EH (cell line): ENCODE measurements around the gene CDH23.

Experiments used
- DNase-seq: peaks from one replicate; pipeline ENCODE4 v3.0.0-alpha.2; 2015; ENCODE audit warnings: low read depth

CDH23 gene

DNA sequence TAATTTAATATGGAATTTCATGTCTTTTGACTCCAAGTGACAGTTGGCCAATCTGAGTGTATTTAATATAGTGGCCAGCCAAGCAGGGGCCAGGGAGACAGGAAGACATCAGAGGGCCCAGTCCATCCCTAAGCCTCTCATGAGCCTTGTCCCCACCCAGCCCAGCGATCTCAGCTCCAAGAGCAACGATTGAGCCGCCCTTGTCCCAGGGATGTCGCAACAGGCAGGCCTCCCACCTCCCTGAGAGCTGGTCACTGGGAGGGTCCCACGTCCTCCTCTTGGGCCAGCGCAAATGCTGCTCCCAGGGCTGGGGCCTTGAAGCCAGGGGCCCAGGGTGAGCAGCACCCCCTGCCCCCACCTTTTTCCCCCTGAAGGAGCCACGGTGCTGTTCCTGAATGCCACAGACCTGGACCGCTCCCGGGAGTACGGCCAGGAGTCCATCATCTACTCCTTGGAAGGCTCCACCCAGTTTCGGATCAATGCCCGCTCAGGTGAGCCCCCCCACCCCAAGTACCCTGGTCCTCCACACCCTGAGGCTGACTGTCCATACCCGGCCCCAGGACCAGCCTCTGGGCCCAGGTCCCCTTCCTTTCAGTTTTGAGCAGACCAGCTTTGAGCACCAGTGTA, 293.5 kb downstream of the CDH23 start:
- no peak for DNase-seq

GRCh38 chr10:71691405-71691804, 294.7 kb downstream of the CDH23 start:
- DNase-seq: no peak

GRCh38 chr10:71692598-71693306, 296.0 kb downstream of the CDH23 start:
- no peak for DNase-seq

GRCh38 chr10:71693377-71693776, 296.7 kb downstream of the CDH23 start:
- DNase-seq: peak; percentile 19

DNA sequence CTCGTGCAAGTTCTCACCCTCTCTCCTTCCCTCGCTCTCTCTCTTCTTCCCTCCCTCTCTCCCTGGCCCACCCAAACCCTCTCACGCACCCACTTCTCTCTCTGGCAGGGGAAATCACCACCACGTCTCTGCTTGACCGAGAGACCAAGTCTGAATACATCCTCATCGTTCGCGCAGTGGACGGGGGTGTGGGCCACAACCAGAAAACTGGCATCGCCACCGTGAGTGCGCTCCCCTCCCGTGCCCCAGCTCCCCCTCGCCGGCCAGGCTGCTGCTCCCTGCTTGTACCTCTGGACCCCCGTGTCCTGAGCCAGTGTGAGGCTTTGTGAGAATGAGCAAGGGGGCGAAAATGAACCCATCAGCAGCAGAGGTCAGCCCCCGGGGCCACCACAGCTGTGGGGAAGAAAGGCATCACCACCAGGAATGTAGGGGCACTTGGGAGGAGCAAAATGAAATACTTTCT, 297.4 kb downstream of the CDH23 start:
- DNase-seq: no peak

GRCh38 chr10:71694567-71694968, 297.8 kb downstream of the CDH23 start:
- DNase-seq: no peak

DNA sequence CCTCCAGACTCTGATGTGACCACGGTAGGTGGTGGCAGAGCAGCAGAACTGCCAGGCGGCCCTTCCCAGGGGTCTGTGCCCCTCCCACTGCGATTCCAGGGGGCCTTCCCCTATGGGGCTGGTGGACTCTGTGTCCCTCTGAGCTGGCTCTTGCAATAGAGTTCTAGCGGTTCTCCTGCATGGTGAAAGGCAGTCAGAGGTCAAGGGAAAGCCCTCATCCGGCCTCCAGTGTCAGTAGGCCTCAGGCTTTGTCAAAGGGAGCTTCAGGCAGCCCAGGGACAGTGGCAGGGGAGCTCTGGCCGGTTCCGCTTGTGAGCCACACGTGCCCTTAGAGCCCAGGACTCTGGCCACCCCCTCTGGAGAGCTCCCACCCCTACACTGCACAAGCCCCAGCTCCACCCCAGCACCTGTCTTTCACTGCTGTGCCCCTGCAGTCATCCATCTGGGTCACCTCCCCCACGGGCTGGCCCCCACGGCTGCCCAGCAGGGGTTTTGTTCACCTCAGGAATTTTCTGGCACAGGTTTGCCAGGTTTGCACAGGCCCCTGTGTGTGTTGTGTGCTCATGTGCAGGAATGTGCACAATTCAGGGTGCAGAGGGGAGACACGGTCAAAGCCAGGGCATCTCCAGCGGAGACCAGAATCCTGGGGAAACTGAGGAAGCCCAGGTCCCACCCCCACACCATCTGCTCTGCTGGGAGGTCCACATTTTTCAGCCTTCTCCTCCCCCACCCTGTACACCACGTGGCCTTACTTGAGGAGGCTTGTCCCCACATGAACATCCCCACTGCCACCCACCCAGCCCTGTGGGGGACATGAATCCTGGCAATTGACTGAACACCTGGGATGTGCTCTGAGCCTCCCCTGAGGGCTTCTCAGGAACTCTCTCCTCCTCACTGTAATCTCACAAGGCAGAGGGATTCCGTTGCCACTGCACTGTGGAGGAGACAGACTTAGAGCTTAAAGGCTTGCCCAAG, 299.1 kb downstream of the CDH23 start:
- DNase-seq: no peak

DNA sequence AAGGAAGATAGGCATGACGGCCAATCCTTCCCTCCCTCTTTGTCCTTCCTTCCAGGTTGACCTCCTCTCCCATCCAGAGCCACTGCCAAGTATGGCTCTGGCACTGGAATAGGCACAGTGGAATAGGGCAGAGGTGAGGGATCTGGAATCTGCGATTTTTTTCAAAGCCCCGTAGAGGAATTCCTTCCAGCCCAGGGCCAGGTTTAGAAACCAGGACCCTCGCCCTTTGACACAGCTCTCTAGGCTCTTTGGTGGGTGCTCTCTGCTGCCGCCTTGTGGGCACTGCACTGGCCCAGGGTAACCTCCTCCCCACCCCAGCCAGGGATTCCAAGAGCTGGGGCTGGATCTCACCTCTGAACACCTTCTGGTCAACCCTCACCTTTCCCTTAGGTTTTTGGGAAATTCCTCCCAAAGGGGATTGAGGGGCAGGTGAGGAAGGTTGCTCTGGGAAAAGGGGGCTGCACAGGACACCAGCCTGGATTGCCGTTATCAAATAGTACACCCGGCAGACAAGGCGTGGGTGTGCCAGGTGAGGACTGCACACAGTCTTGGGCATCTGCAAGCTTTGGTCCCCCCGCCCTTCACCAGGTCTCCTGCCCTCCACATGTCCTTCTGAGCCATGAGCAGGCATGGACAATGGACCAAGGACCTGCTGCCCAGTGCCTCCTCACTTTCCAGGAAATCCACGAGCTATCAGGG, 300.1 kb downstream of the CDH23 start:
- DNase-seq: peak; percentile 45

DNA sequence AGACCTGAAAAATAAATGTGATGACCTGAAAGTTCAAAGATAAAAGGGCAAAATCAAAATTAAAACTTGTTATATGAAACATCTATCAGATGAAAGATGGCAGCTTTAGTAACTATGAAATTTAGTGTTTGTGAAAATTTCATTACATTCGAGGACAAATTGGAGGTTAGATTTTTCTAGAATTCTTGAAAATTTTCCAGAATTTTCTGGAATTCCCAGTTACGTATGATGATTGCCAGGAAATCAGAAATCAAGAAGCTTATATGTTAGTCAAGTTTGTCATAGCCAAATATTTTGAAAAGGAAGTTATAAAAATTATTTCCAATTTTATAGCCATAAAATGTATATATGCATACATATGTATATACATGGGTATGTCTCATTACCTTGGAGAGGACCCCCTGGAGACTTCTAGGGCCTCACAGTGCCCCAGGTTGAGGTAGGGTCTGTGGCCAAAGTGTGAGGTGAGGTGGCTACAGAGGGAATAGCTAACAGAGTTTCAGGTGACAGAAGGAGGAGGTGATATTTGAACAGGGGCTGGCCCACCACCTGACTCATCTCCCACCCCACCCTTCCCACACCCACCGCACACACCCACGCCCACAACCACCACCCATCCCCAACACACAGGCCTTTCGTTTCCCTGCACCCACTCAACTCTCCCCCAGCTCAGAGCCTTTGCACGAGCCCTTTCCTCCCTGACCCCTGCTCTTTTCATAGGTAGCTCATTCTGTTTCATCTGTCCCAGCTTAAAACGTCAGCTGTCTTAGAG, 301.4 kb downstream of the CDH23 start:
- DNase-seq: no peak

- DNase-seq: no peak
Measured at GRCh38 chr10:71698737-71699136, 302.0 kb downstream of the CDH23 start.

- DNase-seq: no peak
Measured at GRCh38 chr10:71700731-71701368, 304.1 kb downstream of the CDH23 start.

GRCh38 chr10:71701496-71702132, 304.9 kb downstream of the CDH23 start:
- DNase-seq: no peak

DNA sequence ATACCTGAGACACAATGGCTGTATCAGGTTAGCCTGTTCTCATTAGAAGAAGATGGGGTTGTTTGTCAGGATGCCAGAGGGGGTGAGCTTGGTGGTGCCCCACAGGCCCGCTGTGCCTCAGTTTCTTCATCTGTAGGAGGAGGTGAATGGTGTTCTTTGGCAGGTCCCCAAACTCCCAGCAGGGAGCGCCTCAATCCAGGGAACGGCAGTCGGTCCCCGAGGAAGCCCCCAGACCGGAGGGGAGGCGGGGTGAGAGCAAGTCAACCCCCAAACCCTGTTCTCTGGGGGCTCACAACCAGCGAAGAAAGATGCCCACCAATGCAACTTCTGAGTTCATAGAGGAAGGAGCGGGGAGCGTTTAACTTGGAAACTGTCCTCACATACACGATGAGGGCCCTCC, 306.9 kb downstream of the CDH23 start:
- no peak for DNase-seq

GRCh38 chr10:71704816-71705215, 308.1 kb downstream of the CDH23 start:
- DNase-seq: no peak

DNA sequence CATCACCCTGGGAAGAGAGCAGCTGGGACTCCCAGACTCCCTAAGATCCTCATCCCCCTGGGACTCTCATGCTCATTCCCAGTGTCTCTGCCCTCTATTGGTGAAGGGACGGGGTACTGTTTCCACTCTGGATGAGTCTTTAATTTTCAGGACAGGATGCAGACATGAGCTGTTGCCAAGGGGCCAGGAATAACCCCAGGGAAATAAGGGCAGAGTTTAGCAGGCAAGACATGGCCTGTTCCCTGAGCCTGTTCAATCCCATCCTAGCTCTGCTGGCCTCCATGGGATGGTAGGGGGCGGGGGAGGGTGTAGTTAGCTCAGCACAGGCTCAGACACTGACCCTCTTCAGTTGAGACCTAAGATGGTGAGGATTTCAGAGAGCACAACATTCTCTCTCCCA, 308.9 kb downstream of the CDH23 start:
- no peak for DNase-seq

DNA sequence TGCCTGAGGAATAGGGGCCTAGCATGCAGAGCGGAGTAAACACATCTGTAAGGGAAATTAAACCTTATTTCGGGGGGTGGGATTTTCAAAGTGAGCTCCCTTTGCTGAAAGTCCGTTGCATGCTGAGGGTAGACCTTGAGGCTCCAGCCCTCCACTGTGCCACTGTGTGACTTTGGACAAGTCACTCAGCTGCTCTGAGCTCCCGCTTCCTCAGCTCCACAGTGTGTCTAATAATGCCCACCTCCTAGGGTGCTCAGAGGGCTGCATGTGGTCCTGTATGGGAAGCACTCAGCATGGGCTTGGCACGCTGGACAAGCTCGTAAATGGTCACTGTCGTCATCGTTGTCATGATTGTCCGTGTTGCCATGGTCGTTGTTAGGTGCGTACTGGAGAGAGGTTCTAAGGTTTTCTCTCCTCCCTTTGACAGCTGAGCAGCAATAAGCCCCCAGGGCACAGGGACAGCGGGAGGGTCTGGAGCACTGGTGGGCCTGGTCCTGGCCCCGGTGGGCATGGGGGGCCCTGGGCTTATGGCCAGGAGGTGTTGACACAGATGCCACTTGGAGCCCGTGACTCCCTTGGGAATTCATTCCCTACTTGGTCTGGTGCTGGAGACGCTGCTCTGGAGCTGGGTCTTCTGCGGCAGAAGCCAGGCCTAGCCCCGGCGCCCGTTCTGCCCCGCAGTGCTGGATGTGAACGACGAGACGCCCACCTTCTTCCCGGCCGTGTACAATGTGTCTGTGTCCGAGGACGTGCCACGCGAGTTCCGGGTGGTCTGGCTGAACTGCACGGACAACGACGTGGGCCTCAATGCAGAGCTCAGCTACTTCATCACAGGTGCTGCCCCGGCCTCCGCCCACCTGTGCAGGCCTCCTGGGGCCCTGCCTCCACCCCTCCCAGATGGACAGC, 309.7 kb downstream of the CDH23 start:
- no peak for DNase-seq

DNA sequence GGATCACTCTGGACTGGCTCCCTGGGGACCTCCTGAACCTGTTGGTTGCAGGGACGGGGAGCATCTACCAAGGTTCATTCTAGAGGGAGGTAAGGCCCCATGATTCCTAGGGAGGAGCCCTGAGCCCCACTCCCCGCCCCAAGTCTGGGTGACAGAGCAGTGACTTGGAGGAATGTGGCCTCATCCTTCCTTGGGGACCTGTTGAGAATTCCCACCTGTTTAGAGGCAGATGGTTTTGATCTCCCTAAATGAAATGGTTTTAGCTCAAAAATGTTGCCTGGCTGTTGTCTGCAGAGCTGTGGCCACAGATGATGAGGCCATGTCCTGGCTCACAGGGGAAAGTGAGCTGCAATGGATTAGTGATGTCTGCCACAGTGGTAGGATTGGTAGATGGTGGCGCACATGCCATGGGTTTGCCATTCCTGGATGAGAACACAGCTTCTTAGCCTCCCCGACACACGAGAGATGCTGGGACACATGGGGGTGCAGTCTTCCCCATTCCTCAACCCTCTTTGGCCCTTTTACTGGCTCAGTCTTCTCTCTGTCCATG, 310.6 kb downstream of the CDH23 start:
- no peak for DNase-seq

GRCh38 chr10:71708301-71708703, 311.6 kb downstream of the CDH23 start:
- peak; percentile 27 for DNase-seq
